Psoas muscle (tissue), 8 donors: Measurements from ENCODE around the gene PRRC2A. TPM values are rescaled to one million over a fixed set of nuclear protein-coding genes. Genes with fewer than 3 reads are reported as not detected.

Experiments
- ATAC-seq, 4 donors: fragments of 200-7000 bp; cut with Tn5 transposase; one replicate each; pipeline ENCODE4 v1.9.1; 2020; ENCODE audit warnings: moderate library complexity in 3 of 4, mild to moderate bottlenecking in 2 of 4
- DNase-seq, 2 donors: peaks; one replicate each; pipeline ENCODE4 v3.0.0-alpha.2; 2020
- H3K27ac ChIP-seq: fragments of 200-600 bp; one replicate; pipeline ENCODE4 v1.8.0; 2022
- H3K27me3 ChIP-seq, 3 donors: fragments of 200-600 bp in 1 of 3; one replicate each; pipeline versions ENCODE4 v1.6.1 to v1.8.0; 2013 to 2022; ENCODE audit warnings: low read length in 2 of 3, mild to moderate bottlenecking in 2 of 3, moderate library complexity in 1 of 3; ENCODE audit not compliant: insufficient read depth in 3 of 3
- H3K36me3 ChIP-seq, 2 donors: fragments of 200-600 bp in 1 of 2; one replicate each; pipeline versions ENCODE4 v1.6.1 to v1.8.0; 2013 to 2022; ENCODE audit warnings: low read depth in 1 of 2, mild to moderate bottlenecking in 1 of 2, moderate library complexity in 1 of 2; ENCODE audit not compliant: insufficient read depth in 1 of 2
- H3K4me1 ChIP-seq: fragments of 200-600 bp; one replicate; pipeline ENCODE4 v1.8.0; 2022
- H3K4me3 ChIP-seq: fragments of 200-600 bp; one replicate; pipeline ENCODE4 v1.8.0; 2022; ENCODE audit warnings: mild to moderate bottlenecking
- H3K9me3 ChIP-seq: fragments of 200-600 bp; one replicate; pipeline ENCODE4 v1.8.0; 2022
- WGBS, 3 donors: extraction: QIAGEN DNeasy Blood & Tissue Kit; methylation state at CpG; one replicate each; pipeline versions ENCODE4 v1.1.6 to v1.1.7; 2013; 5-methylcytosine and 5-hydroxymethylcytosine counted together
- intact Hi-C, 2 donors: fragments of 100-400 bp; cut with DNase I; formaldehyde crosslinking; loops; one replicate each; pipeline versions ENCODE4 v1.11.0 to v1.14.2; 2022
- polyA plus RNA-seq, 3 donors: library from polyadenylated mRNA; stranded (reverse); fragments of 200-250 nt; gene quantifications; one replicate each; pipeline ENCODE4 v1.2.3, GENCODE V29; 2013
- total RNA-seq, 4 donors: library from RNA; stranded (reverse); fragmentation: NEBNext Ultra II Directional in 2 of 4; extraction: Animal tissue kit (Norgen Biotek cat#: 25700) in 2 of 4; gene quantifications; one replicate each; pipeline versions ENCODE4 v1.2.1 to v1.2.4, GENCODE V29; 2021 to 2023
- TF ChIP-seq, protein P1 (sequence below): fragments of 200-600 bp; IDR thresholded peaks from one replicate; pipeline ENCODE4 v1.8.0; 2022; ENCODE audit warnings: antibody characterized with exemption
- donor health status: healthy with polysubstance abuse.
- donor health status: DM: no; HTN: no; CAD: no; lungs with moderate emphysema.
- donor health status: Bipolar disorder and iron deficiency.
- donor health status: healthy.
- donor health status: DM: yes; HTN: yes; CAD: no.
- donor health status: DM: no; HTN: no; CAD: no.
- donor health status: DM: no; HTN: no; CAD: no.
- donor health status: DM: yes; HTN: yes; CAD: no.

Gene PRRC2A
- total and polyA plus RNA-seq, 7 donors = 60.2 to 119 (median 81.4) TPM

DNA sequence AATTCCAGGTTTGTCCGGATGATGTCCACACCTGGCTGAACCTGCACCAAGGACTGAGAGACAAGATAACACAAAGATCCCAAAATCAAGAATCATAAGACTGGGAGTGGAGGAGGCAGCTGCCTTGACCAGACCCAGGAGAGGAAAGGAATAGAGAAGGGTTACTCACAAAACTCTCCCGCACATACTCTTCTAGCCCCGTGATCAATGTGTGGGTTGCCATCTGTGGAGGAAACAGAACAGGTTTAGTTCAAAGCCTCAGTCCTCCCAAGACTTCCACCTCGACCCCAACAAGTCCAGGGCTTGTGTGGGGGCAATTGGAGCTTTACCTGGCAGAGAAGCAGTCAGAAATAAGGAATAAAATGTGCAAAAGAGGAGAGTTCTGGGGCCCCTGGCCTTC is 20.9 kb downstream of the PRRC2A start:
- Histone ChIP-seq H3K27me3 (no peaks in the 10 kb centered on the region), H3K27ac (no peak overlapping the region), H3K9me3 (no peaks in the 10 kb centered on the region), H3K4me1 (peaks cover 6% of the 10 kb centered on the region), H3K4me3 (no peak overlapping the region), H3K36me3 (peaks cover 26 to 100% of the 10 kb centered on the region in 2 donors)
- TF ChIP-seq, protein P1, sequence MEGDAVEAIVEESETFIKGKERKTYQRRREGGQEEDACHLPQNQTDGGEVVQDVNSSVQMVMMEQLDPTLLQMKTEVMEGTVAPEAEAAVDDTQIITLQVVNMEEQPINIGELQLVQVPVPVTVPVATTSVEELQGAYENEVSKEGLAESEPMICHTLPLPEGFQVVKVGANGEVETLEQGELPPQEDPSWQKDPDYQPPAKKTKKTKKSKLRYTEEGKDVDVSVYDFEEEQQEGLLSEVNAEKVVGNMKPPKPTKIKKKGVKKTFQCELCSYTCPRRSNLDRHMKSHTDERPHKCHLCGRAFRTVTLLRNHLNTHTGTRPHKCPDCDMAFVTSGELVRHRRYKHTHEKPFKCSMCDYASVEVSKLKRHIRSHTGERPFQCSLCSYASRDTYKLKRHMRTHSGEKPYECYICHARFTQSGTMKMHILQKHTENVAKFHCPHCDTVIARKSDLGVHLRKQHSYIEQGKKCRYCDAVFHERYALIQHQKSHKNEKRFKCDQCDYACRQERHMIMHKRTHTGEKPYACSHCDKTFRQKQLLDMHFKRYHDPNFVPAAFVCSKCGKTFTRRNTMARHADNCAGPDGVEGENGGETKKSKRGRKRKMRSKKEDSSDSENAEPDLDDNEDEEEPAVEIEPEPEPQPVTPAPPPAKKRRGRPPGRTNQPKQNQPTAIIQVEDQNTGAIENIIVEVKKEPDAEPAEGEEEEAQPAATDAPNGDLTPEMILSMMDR = no peak
- intact Hi-C loops = no loop called here
- DNase-seq = no peak
- 85 to 90% (median 86%) methylated on average over 4 of the region's 4 CpGs for WGBS, 3 donors
- no peak for ATAC-seq

DNA sequence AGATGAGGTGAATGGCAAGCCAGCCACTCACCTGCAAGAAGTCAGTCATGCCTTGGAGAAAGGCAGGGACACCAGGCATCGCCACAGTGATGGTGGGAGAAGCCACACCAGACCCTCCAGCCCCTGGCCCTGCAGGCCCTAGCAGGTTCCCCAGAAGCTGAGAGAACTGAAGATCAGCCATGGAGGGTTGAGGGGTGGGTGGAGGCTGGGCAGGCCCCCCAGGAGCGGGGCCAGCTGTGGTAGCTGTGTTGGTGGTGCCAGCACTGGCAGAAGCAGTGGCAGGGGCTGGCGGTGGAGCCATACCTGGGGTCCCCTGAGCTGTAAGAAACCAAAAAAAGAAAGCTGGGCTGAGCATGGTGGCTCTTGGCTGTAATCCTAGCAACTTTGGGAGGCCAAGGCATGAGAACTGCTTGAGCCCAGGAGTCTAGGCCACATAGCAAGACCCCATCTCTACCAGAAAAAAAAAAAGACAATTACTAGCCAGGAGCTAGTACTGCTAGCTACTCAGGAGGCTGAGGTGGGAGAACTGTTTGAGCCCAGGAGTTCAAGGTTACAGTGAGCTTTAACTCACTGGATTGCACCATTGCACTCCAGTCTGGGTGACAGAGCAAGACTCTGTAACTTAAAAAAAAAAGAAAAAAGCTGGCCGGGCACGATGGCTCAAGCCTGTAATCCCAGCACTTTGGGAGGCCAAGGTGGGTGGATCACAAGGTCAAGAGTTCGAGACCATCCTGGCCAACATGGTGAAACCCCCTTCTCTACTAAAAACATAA is 22.5 kb downstream of the PRRC2A start:
- intact Hi-C loops = no loop called here

DNA sequence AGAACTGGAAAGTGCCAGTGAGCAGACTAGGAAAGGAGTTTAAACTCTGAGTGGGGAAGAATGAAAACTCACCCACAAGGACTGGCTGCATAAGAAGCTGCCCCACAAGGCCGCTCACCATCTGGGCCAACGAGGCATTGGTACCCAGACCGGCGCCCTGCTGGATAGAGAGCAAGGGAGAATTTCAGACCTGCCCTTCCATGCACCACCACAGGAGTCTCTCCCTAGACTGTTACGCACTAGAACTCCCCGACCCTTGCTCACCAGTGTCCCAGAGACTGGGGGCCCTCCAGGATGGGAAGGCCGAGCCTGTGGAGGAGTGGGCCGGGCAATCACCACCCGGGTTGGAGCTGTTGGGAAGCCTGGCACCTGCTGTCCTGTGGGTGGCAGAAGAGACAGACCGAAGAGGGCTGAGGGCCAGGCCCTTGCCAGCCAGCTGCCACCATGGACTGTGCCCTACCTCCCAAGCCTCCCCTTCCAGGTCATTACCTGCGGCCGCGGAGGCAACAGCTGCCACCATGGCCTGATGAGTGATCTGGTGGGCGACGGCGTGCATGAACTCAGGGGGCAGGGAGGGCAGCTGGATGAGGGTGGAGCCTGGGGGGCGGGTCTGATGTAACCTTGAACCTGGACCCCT is 23.4 kb downstream of the PRRC2A start:
- Histone ChIP-seq H3K9me3 (no peaks in the 10 kb centered on the region), H3K4me3 (no peak overlapping the region), H3K27me3 (no peaks in the 10 kb centered on the region), H3K36me3 (peaks cover 35 to 100% of the 10 kb centered on the region in 2 donors), H3K27ac (no peak overlapping the region), H3K4me1 (no peaks in the 10 kb centered on the region)
- 80 to 83% (median 83%) methylated on average over 17 of the region's 17 CpGs for WGBS, 3 donors
- intact Hi-C loops = no loop called here
- ATAC-seq = peak in 2 of 4 donors; percentile 14 to 31
- no peak for DNase-seq
- TF ChIP-seq, protein P1 = no peak

More for the DNA sequence above, 22.5 kb downstream of the PRRC2A start:
- DNase-seq (no peak), ATAC-seq (no peak)
- peaks cover 32 to 100% of the 10 kb centered on the region in 2 donors for H3K36me3 ChIP-seq
- peaks cover 4% of the 10 kb centered on the region for H3K4me1 ChIP-seq
- TF ChIP-seq, protein P1 = no peak
- H3K27me3 ChIP-seq = no peaks in the 10 kb centered on the region
- H3K27ac ChIP-seq = no peak overlapping the region
- no peaks in the 10 kb centered on the region for H3K9me3 ChIP-seq
- H3K4me3 ChIP-seq = no peak overlapping the region
- WGBS, 3 donors = 81 to 89% (median 81%) methylated on average over 6 of the region's 6 CpGs

DNA sequence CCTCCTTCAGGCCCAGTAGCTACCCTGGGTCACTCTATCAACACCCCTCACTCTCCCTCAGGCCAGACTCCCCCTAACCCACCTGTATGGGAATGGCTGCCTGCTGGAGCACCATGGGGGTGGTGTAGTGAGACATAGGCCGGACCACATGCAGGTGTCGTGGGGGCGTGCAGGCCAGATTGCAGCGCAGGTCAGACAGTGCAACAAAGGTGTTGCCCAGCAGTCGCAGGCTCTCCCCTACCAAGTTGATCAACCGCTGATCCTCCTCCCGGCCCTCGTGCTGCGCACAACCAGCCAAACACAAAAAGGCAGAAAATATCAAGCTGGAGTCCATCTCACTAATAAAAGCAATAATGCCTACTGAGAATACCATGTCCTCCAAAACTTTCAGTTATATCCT is 24.8 kb downstream of the PRRC2A start:
- intact Hi-C loops = no loop called here
- H3K9me3 ChIP-seq = no peaks in the 10 kb centered on the region
- no peak for DNase-seq
- TF ChIP-seq, protein P1 = no peak
- no peak overlapping the region for H3K27ac ChIP-seq
- WGBS, 3 donors = 92 to 96% (median 95%) methylated on average over 9 of the region's 9 CpGs
- H3K4me3 ChIP-seq = no peak overlapping the region
- peaks cover 30 to 100% of the 10 kb centered on the region in 2 donors for H3K36me3 ChIP-seq
- no peak for ATAC-seq
- no peaks in the 10 kb centered on the region for H3K27me3 ChIP-seq
- no peaks in the 10 kb centered on the region for H3K4me1 ChIP-seq
